Cardiac muscle cell (in vitro differentiated cells and primary cell): ENCODE results near the gene PCDHAC1. TPM values are rescaled to one million over a fixed set of nuclear protein-coding genes. Genes with fewer than 3 reads are reported as not detected.

ENCODE experiments used
- DNase-seq, 2 donors: peaks; one replicate each; pipeline versions ENCODE4 v3.0.0 to v3.0.0-alpha.2; 2010 to 2017; ENCODE audit warnings: low read depth in 1 of 2, low spot score in 1 of 2
- H3K27ac ChIP-seq: fragments of 200-600 bp; sonication (generic); 2 replicates; pipeline ENCODE4 v1.5.1; 2016
- H3K27me3 ChIP-seq: fragments of 200-600 bp; sonication (generic); 2 replicates; pipeline ENCODE4 v1.6.0; 2016; ENCODE audit warnings: control low read depth
- H3K36me3 ChIP-seq: fragments of 200-600 bp; sonication (generic); 2 replicates; pipeline ENCODE4 v1.5.1; 2016; ENCODE audit warnings: control low read depth
- H3K4me1 ChIP-seq: fragments of 200-600 bp; sonication (generic); 2 replicates; pipeline ENCODE4 v1.8.1; 2017; ENCODE audit warnings: low read depth, mild to moderate bottlenecking, mixed run types
- H3K4me3 ChIP-seq: fragments of 200-600 bp; sonication (generic); 2 replicates; pipeline ENCODE4 v1.5.1; 2016; ENCODE audit warnings: mild to moderate bottlenecking
- H3K9me3 ChIP-seq: fragments of 200-600 bp; sonication (generic); 2 replicates; pipeline ENCODE4 v1.5.1; 2017; ENCODE audit warnings: low read depth, mild to moderate bottlenecking, control low read depth
- CTCF ChIP-seq: IDR thresholded peaks from 2 replicates; pipeline ENCODE4 v1.5.1; 2012; ENCODE audit warnings: low read depth, mild to moderate bottlenecking, low read length
- polyA plus RNA-seq: library from polyadenylated mRNA; unstranded; fragments of >200 nt; fragmentation: Nextera tagmentation; extraction: Ambion mirVana; gene quantifications from 2 replicates; pipeline ENCODE4 v1.2.1, GENCODE V29; 2016
- total RNA-seq: library from RNA; depleted of rRNA; stranded (reverse); fragments of >200 nt; gene quantifications from 2 replicates; pipeline ENCODE4 v1.2.3, GENCODE V29; 2016

The PCDHAC1 gene
- total and polyA plus RNA-seq, 2 experiments from 2014 or later, result 3.4 to 20.8 TPM

- Histone ChIP-seq H3K27ac (no peak overlapping the region), H3K9me3 (no peaks in the 10 kb centered on the region), H3K36me3 (no peaks in the 10 kb centered on the region), H3K4me1 (peaks cover 3% of the 10 kb centered on the region), H3K27me3 (peaks cover 16% of the 10 kb centered on the region), H3K4me3 (peak overlapping the region; percentile 26)
- peak in 1 of 2 donors; percentile 10 for DNase-seq
- no peak for TF ChIP-seq CTCF
Measured at GRCh38 chr5:140927228-140927573, 1.1 kb downstream of the PCDHAC1 start.

GRCh38 chr5:140934964-140935606 is 9.0 kb downstream of the PCDHAC1 start:
- no peaks in the 10 kb centered on the region for H3K4me1 ChIP-seq
- no peak overlapping the region for H3K27ac ChIP-seq
- no peaks in the 10 kb centered on the region for H3K36me3 ChIP-seq
- no peaks in the 10 kb centered on the region for H3K27me3 ChIP-seq
- no peak for DNase-seq
- H3K9me3 ChIP-seq, result no peaks in the 10 kb centered on the region
- TF ChIP-seq CTCF, result no peak
- no peak overlapping the region for H3K4me3 ChIP-seq

- H3K27me3 ChIP-seq, result no peaks in the 10 kb centered on the region
- no peak overlapping the region for H3K27ac ChIP-seq
- no peaks in the 10 kb centered on the region for H3K36me3 ChIP-seq
- no peak for TF ChIP-seq CTCF
- DNase-seq, result no peak
- H3K4me3 ChIP-seq, result no peak overlapping the region
- no peaks in the 10 kb centered on the region for H3K9me3 ChIP-seq
- no peaks in the 10 kb centered on the region for H3K4me1 ChIP-seq
Measured at GRCh38 chr5:140946578-140946977, 20.5 kb downstream of the PCDHAC1 start.

- no peak for DNase-seq
- no peak for TF ChIP-seq CTCF
- Histone ChIP-seq H3K4me3 (no peak overlapping the region), H3K9me3 (no peaks in the 10 kb centered on the region), H3K4me1 (no peaks in the 10 kb centered on the region), H3K27ac (no peak overlapping the region), H3K27me3 (no peaks in the 10 kb centered on the region), H3K36me3 (no peaks in the 10 kb centered on the region)
Measured at GRCh38 chr5:140951636-140952035, 25.5 kb downstream of the PCDHAC1 start.

- Histone ChIP-seq H3K27ac (no peak overlapping the region), H3K9me3 (no peaks in the 10 kb centered on the region), H3K36me3 (no peaks in the 10 kb centered on the region), H3K4me3 (no peak overlapping the region), H3K4me1 (no peaks in the 10 kb centered on the region), H3K27me3 (no peaks in the 10 kb centered on the region)
- TF ChIP-seq CTCF, result no peak
- DNase-seq, result no peak
Measured at GRCh38 chr5:140953234-140953633, 27.1 kb downstream of the PCDHAC1 start.
